Activated CD4-positive, alpha-beta T cell treated with anti-CD3 and anti-CD28 coated beads for 24 hours (primary cell): ENCODE data around the gene BLID.

Experiments
- DNase-seq, 2 donors: peaks; one replicate each; pipeline ENCODE4 v3.0.0-alpha.2; 2020; ENCODE audit warnings: low read depth in 2 of 2

BLID gene, protein sequence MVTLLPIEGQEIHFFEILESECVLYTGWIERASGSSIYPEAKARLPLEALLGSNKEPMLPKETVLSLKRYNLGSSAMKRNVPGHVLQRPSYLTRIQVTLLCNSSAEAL

DNA sequence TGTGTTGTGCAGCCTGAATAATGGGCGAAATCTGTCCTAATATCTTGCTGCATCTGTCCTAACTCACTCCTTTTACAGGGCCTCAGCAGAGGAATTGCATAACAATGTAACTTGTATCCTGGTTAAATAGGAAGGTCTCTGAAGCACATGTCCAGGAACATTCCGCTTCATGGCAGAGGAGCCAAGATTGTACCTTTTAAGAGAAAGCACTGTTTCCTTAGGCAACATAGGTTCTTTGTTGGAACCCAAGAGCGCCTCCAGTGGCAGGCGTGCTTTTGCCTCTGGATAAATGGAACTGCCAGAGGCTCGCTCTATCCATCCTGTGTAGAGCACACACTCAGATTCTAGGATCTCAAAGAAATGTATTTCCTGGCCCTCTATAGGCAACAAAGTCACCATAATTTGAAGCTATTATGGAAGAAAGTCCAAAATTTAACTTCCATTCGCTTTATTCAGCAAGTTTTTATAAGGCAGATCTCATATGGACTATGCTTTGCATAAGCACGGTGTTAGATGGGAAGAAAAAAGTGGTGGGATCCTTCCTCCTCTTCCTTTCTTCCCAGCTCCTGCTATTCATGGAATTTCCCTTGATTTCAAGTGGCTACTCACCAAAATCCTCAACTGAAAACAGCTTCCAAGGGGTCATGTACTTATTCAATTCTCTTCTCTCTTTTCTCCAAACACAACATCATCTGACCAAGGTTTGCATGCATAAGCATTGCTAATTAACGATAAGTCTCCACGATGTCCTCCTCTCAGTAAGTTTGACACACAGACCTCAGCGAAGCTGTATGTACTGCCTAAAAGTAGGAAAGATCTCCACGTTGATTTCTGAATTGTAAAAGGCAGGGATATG lies at the start of gene BLID:
TSS of gene BLID (minus strand) at position 692 of the 856 bp plus-strand sequence. CDS start at position 399, 293 bp downstream.
- no peak for DNase-seq

DNA sequence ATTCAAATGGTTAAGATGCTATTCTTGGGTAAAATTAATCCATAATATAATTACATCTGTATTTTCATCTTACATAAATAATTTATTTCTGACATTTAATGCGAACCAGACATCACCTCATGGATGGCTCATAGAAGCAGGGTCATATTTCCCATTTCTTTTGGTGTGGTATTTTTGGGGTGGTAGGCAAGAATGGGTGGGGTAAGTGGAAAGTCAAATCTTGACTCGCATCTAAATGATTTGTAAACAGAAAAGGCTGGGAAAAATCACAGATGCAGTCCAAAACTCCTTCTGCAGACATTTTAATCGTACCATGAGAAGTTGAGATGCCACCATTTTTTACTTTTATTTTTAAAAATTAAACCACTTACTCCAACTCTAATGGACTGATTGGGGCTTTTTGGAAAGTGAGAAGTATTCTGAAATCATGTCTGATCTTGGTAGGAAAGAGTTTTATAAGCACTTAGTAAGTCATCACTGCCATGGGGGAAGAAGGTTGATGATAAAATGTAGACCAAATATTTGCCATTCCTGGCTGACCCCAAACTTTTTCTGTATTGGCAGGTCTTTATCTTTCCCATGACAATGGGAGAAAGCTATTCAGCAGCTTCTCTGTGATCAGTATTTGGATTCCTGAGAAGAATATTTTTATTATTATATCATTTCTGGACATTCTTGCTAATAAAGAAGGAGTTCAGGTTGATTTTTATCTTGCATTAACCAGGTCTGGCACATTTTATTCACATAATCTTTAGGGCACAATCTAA lies 47.2 kb upstream of the BLID start:
- DNase-seq: no peak

DNA sequence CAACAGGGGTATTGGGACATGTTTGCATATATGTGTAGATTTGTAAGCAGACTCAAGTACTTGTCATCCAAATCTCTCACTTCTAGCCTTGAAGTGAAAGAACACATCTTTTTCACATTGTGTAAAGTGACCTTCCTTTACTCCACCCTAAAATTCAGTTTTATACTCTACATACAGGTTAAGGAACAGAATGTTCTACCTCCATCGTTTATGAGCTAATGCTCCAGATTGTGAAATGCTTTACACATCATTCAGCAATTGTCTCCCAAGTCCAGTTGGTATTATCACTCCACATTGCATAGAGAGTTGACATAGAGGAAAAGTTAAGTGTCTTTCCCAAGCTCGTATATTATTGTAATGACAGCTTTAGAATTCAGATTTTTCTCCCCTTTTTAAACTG lies 46.1 kb upstream of the BLID start:
- no peak for DNase-seq

DNA sequence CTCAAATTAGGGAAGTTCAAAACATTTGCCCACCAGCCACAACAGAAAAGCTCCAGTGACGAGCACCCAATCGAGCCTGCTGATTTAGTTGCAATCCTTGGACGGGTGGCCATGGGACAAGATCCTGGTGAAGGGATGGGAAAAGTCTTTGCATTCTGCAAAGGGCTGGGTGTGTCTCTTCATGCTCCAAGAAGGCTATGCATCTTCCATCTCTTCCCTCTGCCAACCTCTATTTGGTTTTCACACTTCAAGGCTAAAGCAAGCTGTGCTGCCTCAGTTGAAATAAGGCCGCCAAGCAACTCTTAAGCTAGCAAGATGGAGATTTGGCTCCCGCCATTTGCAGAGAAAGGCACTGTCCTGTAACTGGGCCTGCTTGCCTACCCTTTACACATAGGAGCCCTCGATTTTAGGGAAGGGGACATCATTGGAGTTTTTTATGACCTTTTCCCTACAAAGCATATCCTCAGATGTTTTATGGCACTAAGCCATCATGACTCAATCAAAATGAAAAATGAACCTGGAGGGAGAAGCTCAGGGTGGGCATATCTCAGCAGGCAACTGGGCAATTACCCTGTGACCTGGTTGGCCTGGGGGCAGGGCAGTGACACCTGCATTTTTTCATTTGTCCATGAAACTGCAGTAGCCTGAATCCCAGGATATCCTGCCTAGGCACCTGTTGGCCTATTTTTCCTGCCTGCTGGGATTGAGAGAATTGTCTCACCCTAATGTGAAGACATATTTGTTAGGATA lies 45.0 kb upstream of the BLID start:
- DNase-seq: no peak

DNA sequence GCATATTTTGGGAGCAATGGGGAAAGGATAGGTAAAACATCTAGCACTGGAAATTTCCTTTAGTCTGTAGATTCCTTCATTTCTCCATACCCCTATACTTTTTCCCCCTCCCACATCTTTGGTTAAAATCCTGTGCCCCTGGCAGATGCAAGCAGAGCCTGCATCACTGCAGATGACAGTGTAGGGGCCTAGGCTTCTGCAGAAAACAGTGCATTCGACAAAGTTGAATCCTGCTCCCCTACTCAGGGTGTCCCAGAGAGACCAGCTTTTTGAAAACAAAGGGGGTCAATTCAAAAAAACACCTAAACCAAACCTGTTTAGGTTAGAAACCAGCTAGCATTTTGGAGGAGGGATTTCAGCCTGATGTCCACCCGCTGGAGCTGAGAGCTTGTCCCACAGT lies 43.8 kb upstream of the BLID start:
- no peak for DNase-seq

DNA sequence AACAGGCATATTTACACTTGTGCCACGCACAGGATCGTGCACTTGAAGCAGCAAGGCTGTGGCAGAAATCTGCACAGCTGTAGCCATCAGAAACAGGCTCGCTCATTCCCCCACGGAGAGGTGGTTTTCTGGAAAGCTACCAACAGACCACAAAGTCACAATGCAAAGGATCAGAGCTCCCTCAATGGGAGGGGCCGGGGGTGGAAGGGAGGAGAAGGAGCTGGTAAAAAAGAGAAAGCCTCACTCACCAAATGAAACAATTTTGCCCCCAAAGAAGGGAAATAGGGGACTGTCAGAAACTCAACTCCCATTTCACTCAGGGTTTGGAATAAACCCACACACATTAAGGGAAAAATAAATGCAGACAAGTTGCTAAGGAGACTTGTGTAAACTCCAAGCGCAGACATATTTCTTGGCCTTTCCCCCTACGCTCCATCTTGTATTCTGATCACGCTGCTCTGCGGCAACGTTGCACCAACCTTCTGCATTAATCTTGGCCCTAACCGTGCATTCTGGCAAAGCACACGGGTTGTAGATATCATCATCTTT lies 43.2 kb upstream of the BLID start:
- DNase-seq: no peak

DNA sequence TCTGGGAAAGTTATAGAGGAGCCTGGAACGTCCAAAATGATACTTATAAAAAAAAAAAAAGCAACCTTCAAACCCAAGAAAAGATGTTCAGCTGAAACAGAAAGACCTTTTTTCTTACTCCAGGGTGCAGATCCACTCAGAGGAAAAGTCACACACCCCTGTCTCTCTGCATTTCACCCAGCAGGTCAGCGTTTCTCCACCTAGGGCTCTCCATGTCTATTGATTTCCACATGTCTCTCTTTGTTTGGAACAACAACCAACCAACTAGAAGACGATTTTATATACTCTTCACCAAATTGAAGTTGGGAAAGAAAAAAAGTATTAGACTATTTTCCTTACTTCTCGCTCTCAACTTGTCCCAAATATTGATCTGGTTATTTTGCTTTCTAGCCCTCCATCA lies 42.2 kb upstream of the BLID start:
- no peak for DNase-seq

DNA sequence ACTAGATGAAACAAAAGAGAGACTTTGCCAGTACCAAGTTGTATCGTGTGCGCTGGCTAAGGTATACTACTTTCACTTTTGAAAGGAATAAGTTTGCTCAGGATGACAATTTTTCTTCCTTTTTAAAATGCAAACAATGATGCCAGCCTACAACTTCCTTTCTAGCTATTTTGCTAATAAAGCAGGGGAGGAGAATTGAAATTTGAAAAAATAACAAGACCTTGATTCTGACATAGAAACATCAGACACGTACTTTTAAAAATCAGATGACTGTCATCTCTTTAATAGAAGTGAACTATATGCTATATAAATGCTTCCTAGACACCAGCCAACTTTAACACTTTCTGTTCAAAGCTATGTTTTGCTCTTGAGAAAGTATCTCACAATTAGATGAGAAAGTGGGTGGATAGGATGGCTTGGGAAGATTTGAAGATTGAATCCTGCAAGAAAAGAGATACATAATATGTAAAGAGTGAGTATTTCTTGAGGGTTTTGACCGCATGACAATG lies 41.7 kb upstream of the BLID start:
- DNase-seq: no peak

DNA sequence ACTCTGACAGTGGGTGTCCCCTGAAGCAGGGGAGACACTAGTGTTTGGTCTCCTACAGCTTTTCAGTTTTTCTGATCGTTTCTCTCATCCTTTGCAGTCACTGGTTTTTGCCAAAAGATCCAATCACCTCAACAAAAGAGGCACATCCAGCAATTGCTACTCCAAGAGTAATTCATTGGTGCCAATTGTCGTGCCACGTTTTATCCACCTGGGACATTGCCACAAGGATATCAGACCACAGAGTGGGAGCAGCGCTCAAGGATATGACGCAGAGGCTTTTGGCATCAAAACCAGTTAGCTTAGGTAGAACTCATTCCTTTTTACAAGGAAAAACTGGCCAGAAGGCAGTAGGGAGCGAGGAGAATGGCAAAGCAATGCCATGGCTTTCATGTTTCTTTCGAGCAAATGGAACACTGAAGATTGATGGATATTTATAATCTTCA lies 40.9 kb upstream of the BLID start:
- DNase-seq: no peak

DNA sequence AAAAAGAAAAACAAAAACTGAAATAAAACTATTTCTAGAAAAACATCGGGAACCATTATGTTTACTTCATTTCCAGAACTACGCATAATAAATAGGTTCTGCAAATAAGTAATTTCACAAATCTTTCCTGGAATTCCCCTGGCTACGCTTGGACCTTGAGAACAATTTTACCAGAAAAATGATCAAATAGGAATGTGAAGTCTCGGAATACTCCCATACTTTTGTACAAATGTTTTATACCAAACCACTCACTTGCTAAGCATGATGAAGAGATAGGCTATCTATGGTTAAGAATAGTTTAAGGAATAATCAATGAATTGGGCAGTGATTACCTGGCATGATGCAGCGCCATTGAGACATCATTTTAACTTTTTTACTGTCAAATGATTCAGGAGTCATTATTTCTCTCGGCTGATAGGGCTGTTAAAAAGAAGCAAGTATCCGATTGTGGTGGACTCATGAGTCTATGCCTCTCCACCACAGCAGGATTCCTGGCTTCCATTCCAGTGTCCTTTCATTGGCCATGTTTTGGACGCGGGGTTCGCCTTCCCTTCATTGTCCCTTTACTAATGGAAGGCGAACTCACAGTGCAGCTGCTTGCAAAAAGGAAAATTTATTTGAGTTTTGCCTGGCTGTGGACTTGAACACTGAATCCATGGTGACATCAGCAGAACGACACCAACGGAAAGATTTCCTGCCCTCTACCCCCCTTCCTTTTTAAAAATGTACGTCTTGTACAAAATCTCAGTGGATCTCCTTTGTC lies 39.9 kb upstream of the BLID start:
- DNase-seq: no peak

DNA sequence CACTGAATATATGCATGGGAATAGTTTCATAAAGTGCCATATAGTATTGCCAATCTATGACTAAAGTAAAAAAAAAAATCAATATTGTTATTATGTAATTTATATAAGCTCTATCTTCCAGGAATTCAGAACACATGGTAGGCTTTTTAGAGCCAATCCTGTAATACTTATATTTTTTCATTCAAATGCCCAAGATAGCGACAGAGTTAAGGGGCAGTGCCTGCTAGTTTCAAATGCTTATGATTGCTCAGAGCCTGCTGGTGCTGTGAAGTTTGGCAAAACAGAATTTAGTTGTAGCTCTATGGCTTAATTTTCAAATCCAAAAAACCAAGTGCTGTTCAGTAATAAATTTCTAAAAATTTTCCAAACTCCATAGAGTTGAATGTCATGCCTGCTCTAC lies 39.0 kb upstream of the BLID start:
- DNase-seq: no peak

DNA sequence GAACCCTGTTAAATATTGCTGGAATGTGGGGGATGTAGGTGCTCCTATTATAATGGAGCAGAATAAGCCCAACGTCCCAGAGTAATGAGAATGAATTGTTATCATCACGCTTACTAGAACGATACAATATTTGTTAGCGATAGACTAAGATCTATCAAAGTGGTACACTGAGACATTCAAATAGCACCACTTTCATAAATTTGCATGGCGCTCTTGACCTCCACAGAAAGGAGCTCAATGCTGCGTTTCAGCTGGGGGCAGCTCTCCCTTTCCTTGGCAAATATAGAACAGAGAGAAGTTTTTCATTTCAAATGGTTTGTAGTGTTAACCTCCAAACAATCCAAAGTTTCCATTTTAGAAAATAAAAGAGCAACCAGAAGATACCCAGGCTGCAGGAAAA lies 38.2 kb upstream of the BLID start:
- no peak for DNase-seq

DNA sequence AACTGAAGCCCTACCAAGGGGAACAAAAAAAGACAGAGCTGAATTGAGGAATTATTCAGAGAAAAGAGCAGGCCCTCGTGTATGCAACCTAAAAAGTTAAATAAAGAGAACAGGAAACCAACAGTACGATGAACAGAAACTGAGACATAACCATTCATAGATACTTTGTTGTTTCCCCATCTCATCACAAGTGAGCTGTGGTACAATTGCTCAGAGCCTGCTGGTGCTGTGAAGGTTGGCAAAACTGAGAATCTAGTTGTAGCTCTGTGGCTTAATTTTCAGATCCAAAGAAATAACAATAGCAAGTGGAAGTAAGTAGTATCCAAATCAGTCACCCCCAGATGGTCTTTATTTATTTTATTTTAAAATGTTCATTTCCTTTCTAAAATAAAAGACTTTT lies 37.7 kb upstream of the BLID start:
- DNase-seq: no peak

DNA sequence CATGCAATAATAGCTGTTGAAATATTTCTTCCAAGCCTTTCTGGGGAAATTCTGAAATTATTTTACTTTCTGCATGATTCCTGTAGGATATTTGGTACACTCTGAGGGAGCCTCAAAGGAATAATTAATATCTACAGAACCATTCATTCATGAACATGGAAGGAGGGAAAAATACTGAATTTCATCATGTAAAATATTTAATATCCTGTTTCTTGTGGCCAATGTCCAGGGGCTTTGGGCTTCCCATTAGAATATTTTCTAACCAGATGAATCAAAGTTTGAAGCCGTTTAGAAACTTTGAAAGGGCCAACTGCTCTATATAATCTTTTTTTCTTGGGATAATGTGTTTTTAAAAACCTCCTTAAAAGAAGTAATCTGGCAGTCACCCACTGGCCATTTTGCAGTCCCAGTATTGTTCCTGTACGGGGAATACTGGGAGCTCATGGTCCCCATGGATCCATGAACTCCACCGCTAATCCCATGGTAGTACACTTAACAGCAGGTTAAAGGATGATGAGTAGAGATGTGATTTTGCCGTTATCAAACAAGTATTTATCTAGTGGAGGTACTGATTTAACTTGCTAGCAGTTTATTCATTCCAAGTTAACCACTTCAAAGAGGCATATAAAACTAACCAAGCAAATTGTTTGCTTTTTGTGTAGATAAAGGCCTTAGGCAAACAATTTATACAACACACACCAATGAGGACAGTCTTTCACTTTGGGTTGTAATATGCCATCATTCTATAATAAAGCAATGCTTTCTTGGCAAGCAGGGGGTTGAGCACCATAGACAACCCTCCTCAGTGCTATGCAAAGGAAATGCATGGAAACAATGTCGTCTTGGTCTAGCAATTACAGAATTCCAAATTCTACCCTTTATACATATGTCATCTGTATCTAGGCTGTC lies 34.5 kb upstream of the BLID start:
- no peak for DNase-seq

DNA sequence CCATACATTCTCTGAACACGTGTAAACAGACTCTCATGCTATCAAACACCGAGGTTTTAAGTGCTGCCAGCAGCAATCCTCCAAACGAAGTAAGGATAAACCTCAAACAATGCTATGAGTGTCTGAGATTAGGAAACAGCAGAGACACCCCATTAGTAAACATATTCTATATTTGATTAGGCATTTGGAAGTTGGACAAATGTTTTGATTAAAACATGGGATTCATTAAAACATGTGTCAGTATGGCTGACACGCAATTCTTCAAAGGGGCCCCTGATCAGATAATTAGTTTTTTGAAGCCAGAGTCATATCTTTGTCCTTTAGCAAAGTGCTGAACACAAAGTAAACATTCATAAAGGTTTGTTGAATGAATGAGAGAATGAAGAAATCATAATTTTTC lies 33.2 kb upstream of the BLID start:
- DNase-seq: no peak

DNA sequence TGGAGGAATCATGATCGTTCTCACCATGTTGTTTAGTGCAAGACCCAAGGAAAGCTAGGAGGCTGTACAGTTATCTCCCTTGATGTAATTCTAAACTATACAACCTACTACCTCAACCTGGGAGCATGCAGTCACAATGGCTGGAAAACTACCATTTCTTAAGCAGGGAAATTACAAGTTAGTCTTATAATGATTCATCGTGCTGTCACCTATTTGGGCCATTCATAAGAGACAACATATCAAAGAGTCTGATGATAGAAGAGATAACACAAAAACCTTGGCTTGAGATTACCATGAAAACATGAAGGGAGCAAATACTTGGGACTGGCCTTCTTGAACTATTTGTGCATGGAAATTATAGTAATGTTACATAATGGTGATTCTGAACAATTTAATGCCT lies 30.5 kb upstream of the BLID start:
- no peak for DNase-seq

DNA sequence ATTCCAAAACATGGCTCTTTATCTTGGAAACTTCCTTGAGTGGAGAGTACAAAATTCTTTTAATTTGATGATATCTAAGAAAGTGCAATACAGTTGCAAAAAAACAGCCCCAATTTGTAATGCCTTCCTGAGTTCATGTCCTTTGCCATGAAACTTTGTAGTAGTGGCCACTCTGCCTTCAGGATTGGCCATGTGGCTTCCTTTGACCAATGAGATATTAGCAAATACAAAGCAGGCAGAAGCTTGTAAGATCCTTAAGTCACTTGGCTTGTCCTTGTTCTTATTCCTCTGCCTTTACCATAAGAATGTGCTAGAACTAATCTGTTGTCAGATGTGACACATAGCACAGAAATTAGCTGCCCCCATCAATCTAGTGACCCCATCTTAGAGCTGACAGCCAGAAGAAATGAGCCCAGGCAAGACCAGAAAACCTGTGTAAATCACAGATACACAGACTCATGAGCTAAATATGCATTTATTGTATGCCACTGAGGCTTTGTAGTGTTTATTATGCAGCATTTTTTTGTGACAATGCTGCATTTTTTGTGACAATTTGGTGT lies 29.8 kb upstream of the BLID start:
- DNase-seq: no peak

DNA sequence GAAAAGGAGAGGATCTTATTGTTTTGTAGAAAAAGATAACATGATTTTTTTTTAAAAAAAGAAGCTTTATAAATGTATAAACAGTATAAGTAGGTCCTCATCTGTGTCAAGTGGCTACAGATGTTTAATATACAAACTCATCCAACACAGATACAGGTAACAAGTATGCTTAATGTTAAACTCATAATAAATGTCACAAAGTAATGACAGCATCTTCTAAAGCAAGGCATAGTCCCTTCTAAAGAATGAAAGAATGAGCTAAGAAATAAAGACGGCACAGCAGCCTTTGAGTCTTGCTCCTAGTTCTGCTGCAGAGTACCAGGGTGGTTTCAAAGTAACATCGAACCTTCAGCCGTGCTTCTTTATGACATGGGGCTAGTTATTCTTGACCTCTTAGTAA lies 28.7 kb upstream of the BLID start:
- DNase-seq: no peak

DNA sequence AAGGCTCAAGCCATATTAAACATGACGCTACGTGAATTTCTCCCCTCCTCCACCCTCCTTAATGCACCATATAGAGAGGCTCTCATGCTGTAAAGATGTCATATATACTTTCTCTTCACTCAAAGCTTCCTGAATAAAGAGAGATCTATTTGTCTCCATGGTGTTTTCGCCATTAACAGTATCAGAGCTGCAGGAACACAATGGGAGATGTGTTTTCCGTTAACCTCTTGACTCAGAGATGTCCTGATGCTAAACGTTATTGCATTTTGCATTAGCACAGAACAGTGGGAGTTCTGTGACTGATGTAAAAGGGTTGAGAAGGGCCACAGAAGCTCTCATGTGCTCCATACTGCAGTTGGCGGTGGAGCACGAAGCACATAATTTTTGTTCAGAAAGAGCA lies 25.7 kb upstream of the BLID start:
- DNase-seq: no peak

DNA sequence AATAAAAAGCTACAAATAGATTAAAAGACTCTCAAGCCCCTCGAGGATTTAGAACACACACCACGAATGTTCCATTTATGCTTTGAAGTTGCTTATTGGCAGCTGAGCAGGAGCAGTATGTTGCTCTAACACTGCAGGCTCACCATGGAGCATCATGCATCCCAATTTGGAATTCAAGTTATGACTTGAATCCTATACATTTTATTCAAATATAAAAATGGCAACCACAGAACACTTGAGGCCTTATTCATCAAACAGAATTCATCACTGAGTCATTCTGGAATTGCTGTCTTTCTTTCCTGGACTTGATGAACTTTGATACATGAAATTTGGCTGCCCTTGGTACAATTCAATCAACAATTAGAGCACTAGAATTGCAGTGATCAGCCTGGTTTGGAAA lies 24.5 kb upstream of the BLID start:
- no peak for DNase-seq
